Activated CD8-positive, alpha-beta memory T cell treated with anti-CD3 and anti-CD28 coated beads for 24 hours (primary cell): ENCODE results near the gene SLC9B1.
"Not testable (repeated sequence)": the region's sequence is repeated elsewhere in the genome, so short reads cannot be mapped to it uniquely, and the experiment has no call there.

Source experiments
- DNase-seq: peaks from one replicate; pipeline ENCODE4 v3.0.0-alpha.2; 2020

SLC9B1 gene

GRCh38 chr4:103011378-103012025, 8.0 kb downstream of the SLC9B1 start:
- DNase-seq: no peak

- DNase-seq: no peak
Observed at GRCh38 chr4:103010804-103011203, 8.7 kb downstream of the SLC9B1 start.

DNA sequence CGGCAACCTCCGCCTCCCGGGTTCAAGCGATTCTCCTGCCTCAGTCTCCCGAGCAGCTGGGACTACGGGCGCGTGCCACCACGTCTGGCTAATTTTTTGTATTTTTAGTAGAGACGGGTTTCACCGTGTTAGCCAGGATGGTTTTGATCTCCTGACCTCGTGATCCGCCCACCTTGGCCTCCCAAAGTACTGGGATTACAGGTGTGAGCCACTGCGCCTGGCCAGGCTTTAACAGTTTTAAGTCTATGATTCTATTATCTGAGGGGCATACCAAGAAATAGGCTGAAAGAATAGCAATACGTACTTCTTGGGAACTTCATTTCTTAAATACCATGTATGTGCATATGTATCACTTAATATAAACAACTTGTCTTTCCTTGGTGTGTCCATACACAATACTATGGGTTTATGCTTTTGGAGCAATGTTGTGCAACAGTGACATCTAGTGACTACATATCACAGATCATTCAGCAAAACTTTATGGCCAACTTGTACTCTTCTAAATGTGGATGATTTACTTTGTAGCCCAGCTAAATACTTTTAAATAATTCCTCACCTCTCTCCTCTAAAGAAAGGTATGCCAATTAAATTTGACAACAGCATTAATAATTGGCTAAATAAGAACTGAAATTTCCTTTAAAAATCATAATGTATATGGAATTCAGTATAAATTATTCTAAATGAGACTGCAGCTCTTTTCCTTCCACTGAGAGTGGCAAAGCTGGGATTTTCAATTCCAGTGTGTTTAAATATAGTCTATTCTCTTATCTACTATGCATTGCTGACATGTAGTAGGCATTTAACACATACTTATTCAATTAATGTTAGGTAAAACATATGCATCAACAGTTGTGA, 10.4 kb downstream of the SLC9B1 start:
- no peak for DNase-seq

DNA sequence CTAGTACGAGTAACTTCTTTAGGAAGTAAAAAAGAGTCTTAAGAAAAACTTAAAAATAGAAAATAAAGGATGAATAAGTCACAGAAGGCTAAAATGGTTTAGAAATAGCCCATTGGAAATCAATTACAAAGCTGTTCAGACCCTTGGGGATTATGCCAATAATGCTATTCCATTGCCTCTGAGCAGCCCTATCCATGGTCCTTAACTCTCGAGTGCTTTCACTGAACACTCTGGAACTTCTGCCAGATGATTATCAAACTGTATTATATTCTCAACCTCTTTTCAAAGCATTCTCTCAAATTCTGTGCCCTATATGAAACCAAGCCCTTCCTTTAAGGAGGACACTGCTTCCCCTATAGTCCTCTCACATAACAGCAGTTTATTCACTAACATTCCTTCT, 17.0 kb downstream of the SLC9B1 start:
- DNase-seq: no peak

DNA sequence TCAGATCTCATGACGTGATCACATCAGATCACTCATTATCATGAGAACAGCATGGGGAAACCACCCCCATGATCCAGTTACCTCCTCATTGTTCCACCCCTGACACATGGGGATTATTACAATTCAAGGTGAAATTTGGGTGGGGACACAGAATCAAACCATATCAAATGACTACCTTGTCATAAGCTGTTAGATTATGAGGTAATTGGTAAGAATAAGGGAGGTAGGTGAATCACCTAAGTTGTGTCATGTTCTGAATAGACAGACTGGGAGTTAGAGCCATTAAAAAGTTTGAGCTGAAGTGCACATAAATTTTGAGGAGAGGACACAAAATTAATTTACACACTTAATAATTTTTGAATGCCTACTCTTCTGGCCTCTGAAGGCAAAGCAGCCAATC, 24.7 kb downstream of the SLC9B1 start:
- DNase-seq: no peak

DNA sequence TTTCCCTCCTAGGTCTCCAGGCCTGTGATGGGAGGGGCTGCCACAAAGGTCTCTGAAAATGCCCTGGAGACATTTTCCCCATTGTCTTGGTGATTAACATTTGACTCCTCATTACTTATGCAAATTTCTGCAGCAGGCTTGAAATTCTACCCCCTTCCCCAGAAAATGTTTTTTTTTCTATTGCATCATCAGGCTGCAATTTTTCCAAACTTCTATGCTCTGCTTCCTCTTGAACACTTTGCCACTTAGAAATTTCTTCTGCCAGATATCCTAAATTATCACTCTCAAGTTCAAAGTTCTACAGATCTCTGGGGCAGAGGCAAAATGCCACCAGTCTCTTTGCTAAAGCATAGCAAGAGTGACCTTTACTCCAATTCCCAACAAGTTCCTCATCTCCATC, 25.5 kb downstream of the SLC9B1 start:
- DNase-seq: not testable (repeated sequence)

DNA sequence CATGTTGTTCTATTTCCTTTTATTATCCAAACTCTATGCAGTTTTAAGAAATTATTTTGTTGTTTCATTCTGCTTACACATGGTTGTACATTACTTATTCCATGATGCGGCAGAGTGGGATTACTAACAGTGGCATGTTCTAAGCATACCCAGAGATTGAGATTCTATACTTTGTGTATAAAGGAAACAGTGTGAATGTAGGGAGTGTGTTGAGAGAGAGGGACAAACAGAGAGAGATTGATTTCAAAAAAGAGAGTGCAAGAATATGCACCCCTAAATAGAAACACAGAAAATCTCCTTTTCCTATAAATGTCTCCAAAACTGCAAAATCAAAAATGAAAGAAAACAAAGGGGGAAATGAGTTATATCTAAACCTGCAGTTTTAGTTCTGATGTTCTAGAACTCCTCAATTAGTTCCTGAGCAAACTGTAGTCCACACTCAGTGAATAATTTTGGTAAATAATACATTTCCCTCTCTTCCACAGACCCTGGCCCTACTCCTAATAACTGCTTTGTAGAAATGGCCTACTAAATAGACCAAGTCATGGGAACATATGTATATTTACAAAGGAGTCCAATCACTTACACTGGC, 31.0 kb downstream of the SLC9B1 start:
- no peak for DNase-seq

DNA sequence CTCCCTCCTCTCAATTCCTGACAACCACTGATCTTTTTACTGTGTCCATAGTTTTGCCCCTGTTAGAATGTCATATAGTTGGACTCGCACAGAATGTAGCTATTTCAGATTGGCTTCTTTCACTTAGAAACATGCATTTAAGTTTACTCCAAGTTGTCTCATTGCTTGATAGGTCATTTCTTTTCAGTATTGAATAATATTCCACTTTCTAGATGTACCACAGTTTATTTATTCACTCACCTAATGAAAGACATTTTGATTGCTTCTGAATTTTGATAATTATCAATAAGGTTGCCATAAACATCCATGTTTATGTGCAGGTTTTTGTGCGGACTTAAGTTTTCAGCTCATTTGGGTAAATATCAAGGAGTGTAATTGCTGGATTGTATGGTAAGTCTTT, 38.5 kb downstream of the SLC9B1 start:
- no peak for DNase-seq

GRCh38 chr4:102961813-102962212, 57.7 kb downstream of the SLC9B1 start:
- DNase-seq: not testable (repeated sequence)

DNA sequence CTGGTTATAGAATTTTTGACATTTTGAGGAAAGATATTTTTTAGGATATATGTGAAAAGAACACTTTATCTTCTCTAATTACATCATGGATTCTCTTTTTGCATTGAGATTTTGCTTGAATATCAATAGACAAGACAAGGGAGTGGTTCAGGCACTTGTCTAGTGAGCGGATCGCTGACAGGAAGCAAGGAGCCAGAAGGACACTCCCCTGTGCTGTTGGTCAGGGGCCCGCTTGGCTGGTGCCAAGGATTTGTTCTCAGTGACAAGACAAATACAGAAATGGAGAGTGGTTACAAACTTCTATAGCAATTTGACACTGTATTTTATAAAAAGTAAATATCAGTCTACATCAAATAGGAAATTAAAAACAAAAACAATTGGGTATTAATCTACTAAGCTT, 60.0 kb downstream of the SLC9B1 start:
- DNase-seq: no peak

DNA sequence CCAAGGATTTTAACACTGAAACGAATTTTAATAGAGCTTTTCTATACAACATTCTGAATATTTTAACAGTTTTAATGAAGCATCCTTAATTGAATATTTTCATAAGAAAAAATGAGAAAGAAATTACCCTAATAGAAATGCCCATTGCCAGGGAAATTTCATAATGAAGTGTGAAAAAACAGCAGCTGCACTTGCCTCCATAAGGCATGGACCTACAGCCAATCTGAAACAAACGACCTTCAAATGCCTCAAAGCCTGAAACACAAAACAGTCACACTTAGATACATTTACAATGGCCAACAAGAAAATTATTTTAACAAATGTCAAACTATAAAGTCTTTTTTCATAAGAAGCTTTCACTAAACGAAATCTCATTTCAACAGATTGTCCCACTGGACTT, 74.4 kb downstream of the SLC9B1 start:
- no peak for DNase-seq

DNA sequence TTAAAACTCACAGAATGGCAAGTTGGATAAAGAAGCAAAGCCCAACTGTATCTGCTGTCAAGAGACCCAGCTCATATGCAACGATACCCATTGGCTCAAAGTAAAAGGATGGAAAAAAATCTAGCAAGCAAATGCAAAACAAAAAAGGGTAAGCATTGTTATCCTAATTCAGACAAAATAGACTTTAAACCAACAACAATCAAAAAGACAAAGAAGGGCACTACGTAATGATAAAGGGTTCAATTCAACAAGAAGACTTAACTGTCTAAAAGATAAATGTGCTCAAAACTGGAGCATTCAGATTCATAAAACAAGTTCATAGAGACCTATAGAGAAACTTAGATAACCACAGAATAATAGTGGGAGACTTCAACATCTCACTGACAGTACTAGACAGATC, 81.4 kb downstream of the SLC9B1 start:
- not testable (repeated sequence) for DNase-seq

DNA sequence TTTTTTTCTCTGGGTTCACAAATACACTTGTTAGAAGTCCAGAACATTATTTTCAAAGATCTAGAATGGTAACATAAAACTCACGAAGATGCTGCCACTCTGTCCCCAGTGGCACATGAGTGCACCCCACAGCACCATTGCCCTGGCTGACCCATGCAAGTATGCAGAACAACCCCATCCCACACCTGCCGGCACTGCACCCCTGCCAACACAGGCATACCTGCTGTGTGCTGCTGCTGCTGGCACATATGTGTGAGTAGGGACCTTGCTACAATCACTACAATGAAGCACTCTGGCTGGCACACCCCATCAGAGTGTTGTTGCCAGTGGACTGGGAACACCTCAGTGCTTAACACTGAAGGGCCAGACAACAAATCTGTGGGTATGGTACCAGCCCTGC, 83.8 kb downstream of the SLC9B1 start:
- DNase-seq: no peak

DNA sequence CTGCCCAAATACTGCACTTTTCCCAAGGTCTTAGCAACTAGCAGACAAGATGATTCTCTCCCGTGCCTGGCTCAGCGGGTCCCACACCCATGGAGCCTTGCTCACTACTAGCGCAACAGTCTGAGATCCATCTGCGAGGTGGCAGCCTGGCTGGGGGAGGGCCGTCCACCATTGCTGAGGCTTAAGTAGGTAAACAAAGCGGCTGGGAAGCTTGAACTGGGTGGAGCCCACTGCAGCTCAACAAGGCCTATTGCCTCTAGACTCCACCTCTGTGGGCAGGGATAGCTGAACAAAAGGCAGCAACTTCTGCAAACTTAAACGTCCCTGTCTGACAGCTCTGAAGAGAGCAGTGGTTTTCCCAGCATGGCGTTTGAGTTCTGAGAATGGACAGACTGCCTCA, 99.8 kb downstream of the SLC9B1 start:
- DNase-seq: not testable (repeated sequence)

- no peak for DNase-seq
Observed at GRCh38 chr4:102918859-102919258, 100.6 kb downstream of the SLC9B1 start.

DNA sequence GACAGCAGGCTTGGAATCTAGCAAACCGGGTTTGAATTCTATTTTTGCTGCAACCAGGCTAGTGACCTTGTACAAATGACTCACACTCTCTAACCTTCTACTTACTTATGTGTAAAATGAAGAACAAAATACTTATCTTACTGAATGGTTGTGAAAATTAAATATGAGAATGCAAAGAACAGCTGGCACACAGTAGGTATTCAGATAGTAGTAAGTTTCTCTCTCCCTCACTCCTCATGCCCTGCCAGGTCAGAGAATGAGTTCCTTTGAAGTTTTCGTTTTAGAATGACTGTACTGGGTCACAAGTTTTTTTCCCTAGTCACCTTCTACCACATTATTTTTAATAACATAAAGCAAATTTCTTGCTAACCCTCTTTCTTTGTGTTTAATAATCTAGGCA, 117.7 kb downstream of the SLC9B1 start:
- no peak for DNase-seq

DNA sequence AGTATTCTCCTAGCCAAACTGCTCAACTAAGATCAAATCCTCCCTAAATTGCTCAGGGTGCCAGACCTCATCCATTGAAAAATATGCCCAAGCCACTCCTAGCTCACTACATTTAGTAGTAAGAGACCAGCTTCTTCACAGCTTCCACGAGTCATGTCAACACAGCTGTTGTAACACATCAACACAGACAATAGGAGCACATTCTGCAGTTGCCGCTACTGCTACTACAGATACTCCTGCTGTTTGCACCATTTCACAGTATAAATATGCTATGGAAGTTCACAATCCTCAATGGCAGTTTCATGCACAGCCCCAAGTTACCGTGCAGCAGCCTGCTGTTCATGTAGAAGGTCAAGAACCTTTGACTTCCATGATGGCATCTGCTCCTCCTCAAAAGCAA, 121.9 kb downstream of the SLC9B1 start:
- DNase-seq: not testable (repeated sequence)

DNA sequence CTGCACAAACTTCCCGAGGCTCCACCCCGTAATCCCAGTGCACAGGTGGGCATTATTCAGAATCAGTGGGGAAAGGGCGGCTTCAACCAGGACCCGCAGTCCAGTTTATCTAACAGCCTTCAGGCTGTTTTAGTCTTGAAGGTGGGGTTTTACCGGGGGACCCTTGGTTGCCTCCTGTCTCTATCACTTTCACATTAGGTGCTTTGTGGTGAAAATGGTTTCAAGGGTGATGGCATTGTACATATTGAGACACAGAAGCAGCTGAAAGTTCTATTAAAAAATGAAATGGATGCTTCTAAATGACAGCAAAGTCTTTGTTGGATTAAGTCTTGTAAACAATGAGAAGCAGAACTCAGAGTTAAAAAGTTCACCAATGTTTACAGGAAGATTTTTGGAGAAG, 123.0 kb downstream of the SLC9B1 start:
- DNase-seq: not testable (repeated sequence)

GRCh38 chr4:102889866-102890265, 129.6 kb downstream of the SLC9B1 start:
- not testable (repeated sequence) for DNase-seq

GRCh38 chr4:102888570-102888969, 130.9 kb downstream of the SLC9B1 start:
- not testable (repeated sequence) for DNase-seq

- no peak for DNase-seq
Observed at GRCh38 chr4:102883278-102883677, 136.2 kb downstream of the SLC9B1 start.

- no peak for DNase-seq
Observed at GRCh38 chr4:102881343-102881742, 138.2 kb downstream of the SLC9B1 start.

- no peak for DNase-seq
Observed at GRCh38 chr4:102878901-102879300, 140.6 kb downstream of the SLC9B1 start.

GRCh38 chr4:102878349-102878748, 141.2 kb downstream of the SLC9B1 start:
- DNase-seq: not testable (repeated sequence)
